ENCODE measurements around the gene DMRTA2. TPM values are rescaled to one million over a fixed set of nuclear protein-coding genes. Genes with fewer than 3 reads are reported as not detected.

The DMRTA2 gene
- total RNA-seq, 4 donors from 2014 or later, result not detected

GRCh38 chr1:50441183-50441582 lies 17.9 kb upstream of the DMRTA2 start:
- DNase-seq (ENCODE audit: extremely low spot score), result no peak
- Histone ChIP-seq H3K4me3 (no peak overlapping the region), H3K27ac (replicated peaks in 1 of 4) (no peak overlapping the region), H3K27me3 (no peaks in the 10 kb centered on the region), H3K9me3 (no peaks in the 10 kb centered on the region), H3K36me3 (peaks cover 18 to 51% (median 32%) of the 10 kb centered on the region in 4 donors), H3K4me1 (no peaks in the 10 kb centered on the region)
- TF ChIP-seq POLR2A (IDR thresholded peaks at IDR 0.05; ENCODE audit: low read depth) (no peak), POLR2AphosphoS5 (IDR thresholded peaks at IDR 0.05) (no peak), EP300 (IDR thresholded peaks at IDR 0.05) (no peak), CTCF (IDR thresholded peaks at IDR 0.05) (no peak)
- 85% methylated on average over 6 of the region's 6 CpGs for WGBS
- intact Hi-C loops (cut with DNase I), result no loop called here

DNA sequence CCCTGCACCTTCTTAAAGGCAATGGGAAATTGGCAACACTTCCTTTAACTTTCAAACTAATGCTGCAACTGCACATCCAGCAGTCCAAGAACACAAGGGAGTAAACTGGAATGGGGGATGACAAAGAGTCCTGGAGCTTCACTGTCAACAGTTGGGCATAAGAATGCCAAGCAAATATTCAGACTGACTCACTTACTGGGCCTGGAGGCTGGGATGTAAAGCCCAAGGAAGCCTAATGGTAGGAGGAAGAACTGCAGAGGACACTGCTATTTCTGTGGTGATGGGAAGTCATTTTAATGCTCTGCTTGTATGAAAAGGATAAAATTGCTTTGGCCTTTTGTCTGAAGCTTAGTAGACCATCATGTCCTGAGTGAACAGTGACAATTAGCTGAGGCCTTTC lies 15.7 kb upstream of the DMRTA2 start:
- Histone ChIP-seq H3K9me3 (no peaks in the 10 kb centered on the region), H3K27ac (replicated peaks in 1 of 4) (no peak overlapping the region), H3K4me1 (no peaks in the 10 kb centered on the region), H3K4me3 (no peak overlapping the region), H3K27me3 (no peaks in the 10 kb centered on the region), H3K36me3 (peaks cover 18 to 51% (median 32%) of the 10 kb centered on the region in 4 donors)
- no peak for DNase-seq (ENCODE audit: extremely low spot score)
- intact Hi-C loops (cut with DNase I), result no loop called here
- TF ChIP-seq POLR2A (IDR thresholded peaks at IDR 0.05; ENCODE audit: low read depth) (no peak), EP300 (IDR thresholded peaks at IDR 0.05) (no peak), CTCF (IDR thresholded peaks at IDR 0.05) (no peak), POLR2AphosphoS5 (IDR thresholded peaks at IDR 0.05) (no peak)

GRCh38 chr1:50436489-50436888 lies 13.2 kb upstream of the DMRTA2 start:
- Histone ChIP-seq H3K27me3 (peaks cover 0 to 13% (median 4%) of the 10 kb centered on the region in 4 donors), H3K4me1 (no peaks in the 10 kb centered on the region), H3K36me3 (peaks cover 15 to 40% (median 27%) of the 10 kb centered on the region in 4 donors), H3K4me3 (no peak overlapping the region), H3K9me3 (no peaks in the 10 kb centered on the region), H3K27ac (replicated peaks in 1 of 4) (no peak overlapping the region)
- no peak for TF ChIP-seq POLR2A (IDR thresholded peaks at IDR 0.05; ENCODE audit: low read depth)
- TF ChIP-seq POLR2AphosphoS5 (IDR thresholded peaks at IDR 0.05), result no peak
- no peak for TF ChIP-seq EP300 (IDR thresholded peaks at IDR 0.05)
- TF ChIP-seq CTCF (IDR thresholded peaks at IDR 0.05), result no peak
- intact Hi-C loops (cut with DNase I), result no loop called here
- WGBS, result 88% methylated on average over 6 of the region's 6 CpGs
- DNase-seq (ENCODE audit: extremely low spot score), result no peak

GRCh38 chr1:50430010-50430405 lies 6.8 kb upstream of the DMRTA2 start:
- TF ChIP-seq POLR2A (IDR thresholded peaks at IDR 0.05; ENCODE audit: low read depth), result no peak
- TF ChIP-seq CTCF (IDR thresholded peaks at IDR 0.05), result no peak
- TF ChIP-seq EP300 (IDR thresholded peaks at IDR 0.05), result no peak
- no peak for TF ChIP-seq POLR2AphosphoS5 (IDR thresholded peaks at IDR 0.05)
- WGBS, result 18% methylated on average over 5 of the region's 5 CpGs
- DNase-seq (ENCODE audit: extremely low spot score), result no peak
- Histone ChIP-seq H3K9me3 (no peaks in the 10 kb centered on the region), H3K4me3 (no peak overlapping the region), H3K27me3 (peaks cover 0 to 78% (median 64%) of the 10 kb centered on the region in 4 donors), H3K36me3 (no peaks in the 10 kb centered on the region), H3K27ac (replicated peaks in 1 of 4) (no peak overlapping the region), H3K4me1 (peaks cover 9 to 37% (median 29%) of the 10 kb centered on the region in 4 donors)
- intact Hi-C loops (cut with DNase I), result no loop called here

All from esophagus muscularis mucosa (tissue), 4 donors.